ENCODE data around the gene ZDHHC1.

The ZDHHC1 gene

GRCh38 chr16:67447508-67448076 is 31.3 kb upstream of the ZDHHC1 start:
- peak; percentile 70 for TF ChIP-seq CTCF (IDR thresholded peaks at IDR 0.05; ENCODE audit: borderline replicate concordance, insufficient read depth, low read depth, low read length)
- H3K4me3 ChIP-seq (ENCODE audit: low read depth, low read length), result no peak overlapping the region

GRCh38 chr16:67446968-67447507 is 30.8 kb upstream of the ZDHHC1 start:
- no peak overlapping the region for H3K4me3 ChIP-seq (ENCODE audit: low read depth, low read length)
- no peak for TF ChIP-seq CTCF (IDR thresholded peaks at IDR 0.05; ENCODE audit: borderline replicate concordance, insufficient read depth, low read depth, low read length)

GRCh38 chr16:67445913-67446907 is 29.9 kb upstream of the ZDHHC1 start:
- no peak overlapping the region for H3K4me3 ChIP-seq (ENCODE audit: low read depth, low read length)
- TF ChIP-seq CTCF (IDR thresholded peaks at IDR 0.05; ENCODE audit: borderline replicate concordance, insufficient read depth, low read depth, low read length), result no peak

- TF ChIP-seq CTCF (IDR thresholded peaks at IDR 0.05; ENCODE audit: borderline replicate concordance, insufficient read depth, low read depth, low read length), result no peak
These were observed 29.2 kb upstream of the ZDHHC1 start for GRCh38 chr16:67445441-67445912.

GRCh38 chr16:67445126-67445426 is 28.8 kb upstream of the ZDHHC1 start:
- no peak overlapping the region for H3K4me3 ChIP-seq (ENCODE audit: low read depth, low read length)
- TF ChIP-seq CTCF (IDR thresholded peaks at IDR 0.05; ENCODE audit: borderline replicate concordance, insufficient read depth, low read depth, low read length), result no peak

More at GRCh38 chr16:67445441-67445912, 29.2 kb upstream of the ZDHHC1 start:
- H3K4me3 ChIP-seq (ENCODE audit: low read depth, low read length), result no peak overlapping the region

- TF ChIP-seq CTCF (IDR thresholded peaks at IDR 0.05; ENCODE audit: borderline replicate concordance, insufficient read depth, low read depth, low read length), result no peak
- no peak overlapping the region for H3K4me3 ChIP-seq (ENCODE audit: low read depth, low read length)
These were observed 28.2 kb upstream of the ZDHHC1 start for GRCh38 chr16:67444259-67445125.
